Measurements from ENCODE around the gene P2RY2. TPM values are rescaled to one million over a fixed set of nuclear protein-coding genes. Genes with fewer than 3 reads are reported as not detected.

The P2RY2 gene
- total RNA-seq, 1 donor from 2014 or later: 0.45 TPM

DNA sequence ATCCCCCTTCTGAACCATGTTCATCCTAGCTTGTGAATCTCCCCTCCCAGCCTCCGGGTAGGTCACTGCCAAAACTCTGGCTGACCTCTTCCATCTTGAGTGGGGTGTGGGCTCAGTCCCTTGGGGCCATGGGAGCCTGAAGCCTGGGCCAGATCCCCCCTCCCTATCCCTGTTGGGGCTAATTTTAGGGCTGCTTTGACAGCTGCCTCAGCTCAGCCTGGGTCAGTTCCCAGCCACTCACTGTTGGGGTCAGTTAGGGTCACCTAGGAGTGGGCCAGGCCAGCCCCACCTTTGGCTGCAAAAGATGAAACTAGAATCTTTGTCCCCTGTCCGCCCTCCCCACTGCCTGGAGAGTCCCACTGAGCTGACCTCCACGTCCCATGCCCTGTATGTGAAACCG, 29.8 kb upstream of the P2RY2 start:
- H2AFZ ChIP-seq (replicated peaks): no peak overlapping the region
- no peaks in the 10 kb centered on the region for H3K9me3 Mint-ChIP-seq
- no peaks in the 10 kb centered on the region for H3K4me1 ChIP-seq
- H3K4me1 Mint-ChIP-seq: no peaks in the 10 kb centered on the region
- H3K27ac ChIP-seq: no peak overlapping the region
- H3F3A ChIP-seq (ENCODE audit: low read depth): no peaks in the 10 kb centered on the region
- H3K4me3 Mint-ChIP-seq: no peak overlapping the region
- peaks cover 7% of the 10 kb centered on the region for H3K27me3 Mint-ChIP-seq (ENCODE audit: insufficient read depth, low read depth)
- DNase-seq (ENCODE audit: low spot score): no peak
- H3K27me3 ChIP-seq: no peaks in the 10 kb centered on the region
- no peak overlapping the region for H3K4me3 ChIP-seq
- no peaks in the 10 kb centered on the region for H3K36me3 Mint-ChIP-seq
- no peak overlapping the region for H3K4me2 ChIP-seq
- H4K20me1 ChIP-seq (ENCODE audit: low read depth): no peaks in the 10 kb centered on the region
- H3K27ac Mint-ChIP-seq: no peak overlapping the region
- H3K36me3 ChIP-seq: no peaks in the 10 kb centered on the region
- TF ChIP-seq EZH2phosphoT487 (IDR thresholded peaks at IDR 0.05) (no peak), EZH2 (IDR thresholded peaks at IDR 0.05) (no peak)
- TF ChIP-seq, protein P1, sequence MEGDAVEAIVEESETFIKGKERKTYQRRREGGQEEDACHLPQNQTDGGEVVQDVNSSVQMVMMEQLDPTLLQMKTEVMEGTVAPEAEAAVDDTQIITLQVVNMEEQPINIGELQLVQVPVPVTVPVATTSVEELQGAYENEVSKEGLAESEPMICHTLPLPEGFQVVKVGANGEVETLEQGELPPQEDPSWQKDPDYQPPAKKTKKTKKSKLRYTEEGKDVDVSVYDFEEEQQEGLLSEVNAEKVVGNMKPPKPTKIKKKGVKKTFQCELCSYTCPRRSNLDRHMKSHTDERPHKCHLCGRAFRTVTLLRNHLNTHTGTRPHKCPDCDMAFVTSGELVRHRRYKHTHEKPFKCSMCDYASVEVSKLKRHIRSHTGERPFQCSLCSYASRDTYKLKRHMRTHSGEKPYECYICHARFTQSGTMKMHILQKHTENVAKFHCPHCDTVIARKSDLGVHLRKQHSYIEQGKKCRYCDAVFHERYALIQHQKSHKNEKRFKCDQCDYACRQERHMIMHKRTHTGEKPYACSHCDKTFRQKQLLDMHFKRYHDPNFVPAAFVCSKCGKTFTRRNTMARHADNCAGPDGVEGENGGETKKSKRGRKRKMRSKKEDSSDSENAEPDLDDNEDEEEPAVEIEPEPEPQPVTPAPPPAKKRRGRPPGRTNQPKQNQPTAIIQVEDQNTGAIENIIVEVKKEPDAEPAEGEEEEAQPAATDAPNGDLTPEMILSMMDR (IDR thresholded peaks at IDR 0.05): no peak
- no peaks in the 10 kb centered on the region for H3K9me3 ChIP-seq (ENCODE audit: low read depth)
- H3K79me2 ChIP-seq (ENCODE audit: low read depth): no peaks in the 10 kb centered on the region
- no peak overlapping the region for H3K9ac ChIP-seq

DNA sequence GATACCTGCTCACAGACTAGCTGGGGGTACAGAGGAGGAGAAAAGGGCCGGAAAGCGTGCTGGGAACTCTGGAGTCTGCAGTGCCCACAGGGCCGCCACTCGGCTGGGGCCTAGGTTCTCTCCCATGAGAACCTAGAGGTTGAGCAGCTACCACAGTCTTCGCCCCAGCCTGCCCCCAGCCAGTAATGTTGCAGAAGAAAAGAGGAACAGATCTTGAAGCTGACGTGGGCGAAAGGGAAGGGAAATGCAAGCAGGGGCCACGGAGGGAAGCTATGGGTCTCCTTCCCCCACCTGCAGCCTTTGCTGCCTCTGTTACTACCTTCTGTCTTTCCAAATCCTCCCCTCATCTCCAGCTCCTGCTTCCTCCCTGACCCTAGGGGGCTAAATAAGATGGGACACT, 28.8 kb upstream of the P2RY2 start:
- no peaks in the 10 kb centered on the region for H3K4me1 ChIP-seq
- no peak for DNase-seq (ENCODE audit: low spot score)
- H3F3A ChIP-seq (ENCODE audit: low read depth): no peaks in the 10 kb centered on the region
- H3K9ac ChIP-seq: no peak overlapping the region
- H2AFZ ChIP-seq (replicated peaks): no peak overlapping the region
- Mint-ChIP-seq H3K36me3 (no peaks in the 10 kb centered on the region), H3K27me3 (ENCODE audit: insufficient read depth, low read depth) (peaks cover 9% of the 10 kb centered on the region), H3K4me1 (no peaks in the 10 kb centered on the region), H3K27ac (no peak overlapping the region), H3K9me3 (peaks cover 2% of the 10 kb centered on the region), H3K4me3 (no peak overlapping the region)
- no peak overlapping the region for H3K27ac ChIP-seq
- no peak for TF ChIP-seq EZH2phosphoT487 (IDR thresholded peaks at IDR 0.05)
- no peak for TF ChIP-seq EZH2 (IDR thresholded peaks at IDR 0.05)
- TF ChIP-seq, protein P1 (IDR thresholded peaks at IDR 0.05): no peak
- no peaks in the 10 kb centered on the region for H4K20me1 ChIP-seq (ENCODE audit: low read depth)
- no peaks in the 10 kb centered on the region for H3K27me3 ChIP-seq
- H3K79me2 ChIP-seq (ENCODE audit: low read depth): no peaks in the 10 kb centered on the region
- H3K4me2 ChIP-seq: no peak overlapping the region
- no peak overlapping the region for H3K4me3 ChIP-seq
- H3K36me3 ChIP-seq: no peaks in the 10 kb centered on the region
- H3K9me3 ChIP-seq (ENCODE audit: low read depth): no peaks in the 10 kb centered on the region

DNA sequence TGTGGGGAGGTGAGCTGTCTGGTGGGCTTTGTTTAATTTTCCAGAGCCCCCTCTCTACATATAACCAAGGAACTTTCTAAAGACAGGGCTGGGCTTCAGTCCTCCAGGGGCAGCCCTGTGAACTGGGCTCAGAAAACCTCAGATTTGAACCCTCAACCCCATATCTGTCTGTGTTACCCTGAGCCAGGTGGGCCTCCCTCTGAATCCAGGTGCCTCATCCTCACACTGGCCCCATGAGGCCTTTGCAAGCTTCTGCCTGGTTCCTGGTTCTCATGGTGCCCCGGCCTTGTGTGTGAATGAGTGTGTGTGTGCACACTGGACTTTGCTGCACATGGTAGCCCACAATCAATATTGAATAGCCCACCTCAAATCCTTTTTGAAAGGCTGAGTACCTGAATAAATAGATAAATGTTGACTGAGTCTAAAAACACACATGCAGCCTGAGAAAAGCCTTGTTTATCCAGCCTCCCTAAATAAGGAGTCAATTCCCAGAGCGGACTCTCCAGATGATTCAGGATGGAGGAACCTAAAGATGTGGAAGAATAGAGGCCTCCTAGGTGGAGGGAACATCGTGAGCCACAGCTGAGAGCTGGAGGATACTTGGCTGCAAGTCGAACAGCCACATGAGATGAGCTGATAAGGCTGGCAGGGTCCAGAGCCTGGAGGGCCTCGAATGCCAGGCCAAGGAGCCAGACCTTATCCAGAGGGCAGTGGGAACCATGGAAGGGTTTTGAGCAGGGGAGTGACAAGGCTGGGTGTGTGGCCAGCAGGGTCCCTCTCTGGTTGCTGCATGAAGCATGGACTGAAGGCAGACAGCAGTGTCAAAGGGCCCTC, 28.1 kb upstream of the P2RY2 start:
- Histone ChIP-seq H3K9ac (no peak overlapping the region), H3F3A (ENCODE audit: low read depth) (no peaks in the 10 kb centered on the region), H4K20me1 (ENCODE audit: low read depth) (no peaks in the 10 kb centered on the region), H2AFZ (replicated peaks) (no peak overlapping the region), H3K27me3 (no peaks in the 10 kb centered on the region), H3K36me3 (no peaks in the 10 kb centered on the region), H3K79me2 (ENCODE audit: low read depth) (no peaks in the 10 kb centered on the region), H3K4me3 (no peak overlapping the region), H3K4me2 (no peak overlapping the region), H3K4me1 (no peaks in the 10 kb centered on the region), H3K9me3 (ENCODE audit: low read depth) (no peaks in the 10 kb centered on the region), H3K27ac (no peak overlapping the region)
- no peaks in the 10 kb centered on the region for H3K4me1 Mint-ChIP-seq
- no peak for DNase-seq (ENCODE audit: low spot score)
- H3K27ac Mint-ChIP-seq: no peak overlapping the region
- TF ChIP-seq EZH2 (IDR thresholded peaks at IDR 0.05) (no peak), EZH2phosphoT487 (IDR thresholded peaks at IDR 0.05) (no peak)
- TF ChIP-seq, protein P1 (IDR thresholded peaks at IDR 0.05): no peak
- no peaks in the 10 kb centered on the region for H3K36me3 Mint-ChIP-seq
- H3K27me3 Mint-ChIP-seq (ENCODE audit: insufficient read depth, low read depth): peaks cover 9% of the 10 kb centered on the region
- peaks cover 2% of the 10 kb centered on the region for H3K9me3 Mint-ChIP-seq
- no peak overlapping the region for H3K4me3 Mint-ChIP-seq

Data from neural progenitor cell (in vitro differentiated cells).